ENCODE measurements around the gene RHCG.

DNA sequence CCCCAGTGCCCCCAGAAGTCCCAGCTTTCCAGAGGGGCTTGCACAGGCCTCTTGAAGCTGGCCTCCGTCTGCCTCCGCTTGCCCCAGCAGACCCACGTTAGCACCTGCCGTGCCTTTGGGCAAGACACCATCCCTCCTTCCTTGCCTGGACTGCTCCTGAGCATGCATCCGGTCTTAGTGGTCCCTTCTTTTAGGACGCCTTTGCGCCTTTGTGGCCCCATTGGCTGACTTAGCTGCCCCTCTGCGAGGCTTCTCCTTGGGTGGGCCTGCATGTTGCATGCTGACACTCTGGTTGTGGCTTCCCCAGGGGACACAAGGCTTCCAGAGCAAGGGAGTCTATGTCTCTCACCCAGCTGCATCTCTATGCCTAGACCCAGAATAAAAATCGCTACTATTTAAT, 56.6 kb downstream of the RHCG start:
- TF ChIP-seq POLR2A (IDR thresholded peaks at IDR 0.05) = no peak
- TF ChIP-seq, protein P1, sequence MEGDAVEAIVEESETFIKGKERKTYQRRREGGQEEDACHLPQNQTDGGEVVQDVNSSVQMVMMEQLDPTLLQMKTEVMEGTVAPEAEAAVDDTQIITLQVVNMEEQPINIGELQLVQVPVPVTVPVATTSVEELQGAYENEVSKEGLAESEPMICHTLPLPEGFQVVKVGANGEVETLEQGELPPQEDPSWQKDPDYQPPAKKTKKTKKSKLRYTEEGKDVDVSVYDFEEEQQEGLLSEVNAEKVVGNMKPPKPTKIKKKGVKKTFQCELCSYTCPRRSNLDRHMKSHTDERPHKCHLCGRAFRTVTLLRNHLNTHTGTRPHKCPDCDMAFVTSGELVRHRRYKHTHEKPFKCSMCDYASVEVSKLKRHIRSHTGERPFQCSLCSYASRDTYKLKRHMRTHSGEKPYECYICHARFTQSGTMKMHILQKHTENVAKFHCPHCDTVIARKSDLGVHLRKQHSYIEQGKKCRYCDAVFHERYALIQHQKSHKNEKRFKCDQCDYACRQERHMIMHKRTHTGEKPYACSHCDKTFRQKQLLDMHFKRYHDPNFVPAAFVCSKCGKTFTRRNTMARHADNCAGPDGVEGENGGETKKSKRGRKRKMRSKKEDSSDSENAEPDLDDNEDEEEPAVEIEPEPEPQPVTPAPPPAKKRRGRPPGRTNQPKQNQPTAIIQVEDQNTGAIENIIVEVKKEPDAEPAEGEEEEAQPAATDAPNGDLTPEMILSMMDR (IDR thresholded peaks at IDR 0.05) = no peak
